Measurements from ENCODE around the gene RNF212B.

DNA sequence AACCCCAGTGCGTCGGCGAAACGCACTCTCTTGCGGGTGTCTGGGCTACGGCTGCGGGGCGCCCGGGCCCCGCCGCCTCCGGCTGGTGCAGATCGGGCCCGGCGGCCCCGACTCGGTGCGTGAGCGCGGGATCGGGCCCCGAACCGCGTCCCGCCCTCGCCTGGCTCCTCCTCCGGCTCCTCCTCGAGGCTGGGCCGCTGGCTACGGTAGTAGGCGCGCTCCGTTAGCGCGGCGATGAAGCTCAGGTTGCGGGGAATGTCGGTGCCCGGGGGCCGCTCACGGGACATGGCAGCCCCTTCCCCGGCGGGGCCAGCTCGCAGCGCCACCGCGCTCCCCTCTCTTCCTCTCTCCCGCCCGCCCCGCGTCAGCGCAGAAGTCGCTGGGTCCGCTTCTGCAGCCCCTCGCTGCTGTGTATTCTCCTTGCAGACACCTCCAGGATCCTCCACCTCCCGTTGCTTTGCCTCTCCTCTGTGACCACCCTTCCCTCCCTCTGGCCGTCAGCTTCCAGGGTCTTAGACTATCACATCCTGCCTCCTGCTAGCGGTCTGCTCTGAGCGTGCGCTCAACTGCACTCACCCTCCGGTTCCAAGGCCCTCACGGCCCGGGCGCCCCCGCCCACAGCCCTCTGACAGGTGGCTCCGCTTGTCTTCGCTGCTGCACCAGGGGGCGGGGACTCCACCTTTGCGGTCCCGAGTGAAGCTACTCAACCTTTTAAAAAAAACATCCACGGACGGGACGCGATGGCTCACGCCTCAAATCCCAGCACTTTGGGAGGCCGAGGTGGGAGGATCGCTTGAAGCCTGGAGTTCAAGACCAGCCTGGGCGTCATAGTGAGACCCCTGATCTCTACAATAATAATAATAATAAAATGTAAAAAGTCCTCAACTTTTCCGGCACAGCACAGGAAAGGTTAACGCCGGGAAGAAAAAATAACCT is 64.8 kb downstream of the RNF212B start, which contains the start of gene PPP1R3E:
- TF ChIP-seq, protein P1, sequence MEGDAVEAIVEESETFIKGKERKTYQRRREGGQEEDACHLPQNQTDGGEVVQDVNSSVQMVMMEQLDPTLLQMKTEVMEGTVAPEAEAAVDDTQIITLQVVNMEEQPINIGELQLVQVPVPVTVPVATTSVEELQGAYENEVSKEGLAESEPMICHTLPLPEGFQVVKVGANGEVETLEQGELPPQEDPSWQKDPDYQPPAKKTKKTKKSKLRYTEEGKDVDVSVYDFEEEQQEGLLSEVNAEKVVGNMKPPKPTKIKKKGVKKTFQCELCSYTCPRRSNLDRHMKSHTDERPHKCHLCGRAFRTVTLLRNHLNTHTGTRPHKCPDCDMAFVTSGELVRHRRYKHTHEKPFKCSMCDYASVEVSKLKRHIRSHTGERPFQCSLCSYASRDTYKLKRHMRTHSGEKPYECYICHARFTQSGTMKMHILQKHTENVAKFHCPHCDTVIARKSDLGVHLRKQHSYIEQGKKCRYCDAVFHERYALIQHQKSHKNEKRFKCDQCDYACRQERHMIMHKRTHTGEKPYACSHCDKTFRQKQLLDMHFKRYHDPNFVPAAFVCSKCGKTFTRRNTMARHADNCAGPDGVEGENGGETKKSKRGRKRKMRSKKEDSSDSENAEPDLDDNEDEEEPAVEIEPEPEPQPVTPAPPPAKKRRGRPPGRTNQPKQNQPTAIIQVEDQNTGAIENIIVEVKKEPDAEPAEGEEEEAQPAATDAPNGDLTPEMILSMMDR (IDR thresholded peaks at IDR 0.05; ENCODE audit: low read length) = no peak
- TF ChIP-seq EZH2 (IDR thresholded peaks at IDR 0.05; ENCODE audit: borderline replicate concordance, low read length) = no peak
